Activated gamma-delta T cell treated with anti-CD3 and anti-CD28 coated beads, Interleukin-2, amount 50 U/mL, for 16 hours (primary cell): ENCODE results near the gene ARHGEF40.
A peak's percentile ranks its signal among the peaks of the same experiment; 100 is the strongest.

Experiments used
- DNase-seq: peaks from one replicate; pipeline ENCODE4 v3.0.0-alpha.2; 2020; ENCODE audit warnings: low read depth

Gene ARHGEF40

DNA sequence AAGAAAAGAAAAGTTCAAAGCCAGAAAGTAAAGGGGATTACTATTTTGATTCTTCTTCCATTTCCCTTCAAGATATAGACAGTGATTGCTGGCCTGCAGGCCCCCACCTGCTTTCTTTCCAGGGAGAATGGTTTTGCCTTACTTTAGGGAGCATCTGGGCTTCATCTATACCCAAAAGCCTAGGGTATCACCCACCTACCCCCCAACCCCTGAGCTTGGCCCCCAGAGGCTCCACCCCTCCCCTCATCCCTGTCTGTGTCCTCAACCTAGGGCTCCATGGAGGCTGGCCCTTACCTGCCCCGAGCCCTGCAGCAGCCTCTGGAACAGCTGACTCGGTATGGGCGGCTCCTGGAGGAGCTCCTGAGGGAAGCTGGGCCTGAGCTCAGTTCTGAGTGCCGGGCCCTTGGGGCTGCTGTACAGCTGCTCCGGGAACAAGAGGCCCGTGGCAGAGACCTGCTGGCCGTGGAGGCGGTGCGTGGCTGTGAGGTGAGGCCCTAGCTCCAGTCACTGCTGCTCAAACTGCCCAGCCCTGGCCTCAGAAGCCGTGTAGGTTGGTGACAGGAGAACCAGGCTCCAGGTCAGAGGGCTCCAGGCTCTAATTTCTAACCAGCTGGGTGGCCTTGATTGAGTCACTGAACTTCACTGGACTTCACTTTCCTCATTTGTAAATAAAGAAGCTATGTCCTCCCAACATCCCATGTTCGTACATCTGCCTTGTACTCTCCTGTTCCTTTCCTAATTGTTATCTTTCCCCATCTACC is 13.6 kb downstream of the ARHGEF40 start:
- DNase-seq, result no peak

DNA sequence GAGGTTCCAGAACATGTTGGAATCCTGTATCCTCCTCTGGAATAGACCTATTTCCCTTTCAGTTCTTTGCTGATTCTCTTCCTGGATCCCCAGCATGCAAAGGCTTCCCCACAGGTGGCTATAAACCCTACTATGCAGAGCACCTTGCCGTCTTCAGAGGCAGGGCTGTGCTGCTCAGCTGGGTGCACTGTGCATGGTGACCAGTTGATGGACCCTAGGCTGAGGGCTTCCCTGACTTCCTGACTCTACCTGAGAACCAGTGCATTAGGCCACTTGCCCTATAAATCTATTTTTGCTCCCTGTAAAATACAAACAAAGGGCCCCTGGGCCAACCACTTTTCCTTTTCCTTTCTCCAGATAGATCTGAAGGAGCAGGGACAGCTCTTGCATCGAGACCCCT is 14.3 kb downstream of the ARHGEF40 start:
- no peak for DNase-seq

DNA sequence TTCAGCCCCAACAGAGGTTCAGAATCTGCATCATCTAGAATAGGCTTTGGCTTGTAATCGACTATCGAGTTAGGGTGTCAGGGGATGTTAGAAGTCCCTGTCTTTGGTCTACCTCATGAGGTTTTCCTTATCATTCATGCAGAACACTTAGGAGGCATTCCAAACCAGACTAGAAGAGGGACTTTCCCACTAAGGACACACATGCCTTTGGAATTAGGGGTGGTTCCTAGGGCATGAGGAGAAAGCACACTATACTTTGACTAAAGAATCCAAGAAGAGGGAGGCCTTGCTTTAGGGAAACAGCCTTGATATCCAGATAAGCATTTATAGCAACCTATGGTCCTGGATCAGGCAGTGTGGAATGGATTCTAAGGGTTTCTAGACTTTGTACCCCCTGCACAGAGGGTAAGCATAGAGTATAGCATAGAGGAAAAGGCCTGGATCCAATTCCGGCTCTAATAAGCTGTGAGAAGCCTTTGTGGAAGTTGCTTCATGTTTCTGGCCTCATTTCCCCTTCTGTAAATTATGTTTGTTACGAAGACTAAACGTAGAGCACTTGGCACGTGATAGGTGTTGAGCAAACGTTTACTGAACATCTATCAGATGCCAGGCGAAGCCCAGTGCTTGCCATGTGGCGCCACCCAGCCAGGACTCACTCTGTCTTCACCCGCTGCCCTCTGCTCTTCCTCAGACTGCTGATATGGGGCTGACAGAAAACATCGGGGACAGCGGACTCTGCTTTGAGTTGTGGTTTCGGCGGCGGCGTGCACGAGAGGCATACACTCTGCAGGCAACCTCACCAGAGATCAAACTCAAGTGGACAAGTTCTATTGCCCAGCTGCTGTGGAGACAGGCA is 15.1 kb downstream of the ARHGEF40 start:
- DNase-seq, result no peak

DNA sequence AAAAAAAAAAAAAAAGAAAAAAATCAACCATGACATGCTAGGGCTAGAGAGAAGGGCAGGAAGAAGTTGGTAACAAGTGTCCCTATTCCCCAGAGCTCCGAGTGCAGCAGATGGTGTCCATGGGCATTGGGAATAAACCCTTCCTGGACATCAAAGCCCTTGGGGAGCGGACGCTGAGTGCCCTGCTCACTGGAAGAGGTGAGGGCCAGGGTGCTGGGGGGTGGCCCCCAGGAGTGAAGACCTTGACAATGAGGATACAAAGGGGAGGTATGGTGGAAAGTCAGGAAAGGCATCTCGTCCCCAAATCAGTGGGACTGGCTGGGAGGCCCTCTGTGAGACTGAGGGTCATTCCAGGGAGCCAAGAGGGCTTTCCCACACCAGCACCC is 16.8 kb downstream of the ARHGEF40 start:
- no peak for DNase-seq

DNA sequence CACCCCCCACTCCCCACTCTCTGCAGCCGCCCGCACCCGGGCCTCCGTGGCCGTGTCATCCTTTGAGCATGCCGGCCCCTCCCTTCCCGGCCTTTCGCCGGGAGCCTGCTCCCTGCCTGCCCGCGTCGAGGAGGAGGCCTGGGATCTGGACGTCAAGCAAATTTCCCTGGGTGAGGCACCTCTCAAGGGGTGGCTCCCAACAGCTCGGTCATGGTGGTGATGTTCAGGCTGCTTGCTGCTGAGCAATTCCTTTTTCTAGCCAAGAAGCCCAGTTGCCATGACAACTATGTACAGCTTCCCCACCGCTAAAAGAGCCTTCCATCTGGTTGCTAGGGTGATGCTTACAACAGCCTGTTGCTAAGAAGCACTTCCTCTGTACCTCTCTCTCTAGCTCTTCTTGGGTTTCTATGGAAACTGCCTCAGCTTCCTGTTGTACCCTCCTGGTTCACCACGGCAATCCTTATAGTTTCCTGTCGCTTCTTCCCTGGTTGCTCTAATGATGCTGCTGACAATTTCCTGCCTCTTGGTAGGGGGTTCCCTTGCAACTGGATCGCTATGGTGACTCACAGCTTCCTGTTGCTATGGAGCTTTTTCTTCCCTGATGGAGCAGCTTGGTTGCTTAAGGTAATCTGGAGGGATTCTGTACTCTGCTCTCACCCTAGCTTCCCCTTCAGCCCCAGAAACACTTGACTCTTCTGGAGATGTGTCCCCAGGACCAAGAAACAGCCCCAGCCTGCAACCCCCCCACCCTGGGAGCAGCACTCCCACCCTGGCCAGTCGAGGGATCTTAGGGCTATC is 17.4 kb downstream of the ARHGEF40 start:
- DNase-seq, result peak; percentile 54

DNA sequence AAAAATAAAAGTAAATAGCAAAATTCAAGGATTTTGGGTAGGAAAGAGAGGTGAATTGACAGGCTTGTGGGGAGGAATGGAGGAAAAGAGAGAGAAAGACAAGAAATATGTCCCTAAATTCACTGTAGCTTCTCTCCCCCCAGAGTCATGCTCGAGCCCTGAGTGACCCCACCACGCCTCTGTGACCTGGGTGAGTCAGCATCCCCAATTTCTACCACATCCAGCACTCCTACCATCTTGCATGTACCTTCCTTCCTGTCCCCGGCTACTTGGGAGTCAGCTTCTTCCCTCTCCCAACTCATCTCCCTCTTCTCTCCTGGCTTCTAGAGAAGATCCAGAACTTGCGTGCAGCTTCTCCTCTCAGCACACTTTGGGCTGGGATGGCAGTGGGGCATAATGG is 18.6 kb downstream of the ARHGEF40 start:
- no peak for DNase-seq

DNA sequence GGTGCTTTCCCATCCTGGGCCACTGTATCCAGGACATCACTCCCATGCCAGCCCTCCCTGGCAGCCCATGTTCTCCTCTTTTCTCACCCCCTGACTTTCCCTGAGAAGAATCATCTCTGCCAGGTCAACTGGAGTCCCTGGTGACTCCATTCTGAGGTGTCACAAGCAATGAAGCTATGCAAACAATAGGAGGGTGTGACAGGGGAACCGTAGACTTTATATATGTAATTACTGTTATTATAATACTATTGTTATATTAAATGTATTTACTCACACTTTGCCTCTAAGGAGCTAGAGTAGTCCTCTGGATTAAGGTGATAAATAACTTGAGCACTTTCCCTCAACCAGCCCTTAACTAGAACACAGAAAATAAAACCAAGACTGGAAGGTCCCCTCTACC is 19.2 kb downstream of the ARHGEF40 start:
- no peak for DNase-seq

DNA sequence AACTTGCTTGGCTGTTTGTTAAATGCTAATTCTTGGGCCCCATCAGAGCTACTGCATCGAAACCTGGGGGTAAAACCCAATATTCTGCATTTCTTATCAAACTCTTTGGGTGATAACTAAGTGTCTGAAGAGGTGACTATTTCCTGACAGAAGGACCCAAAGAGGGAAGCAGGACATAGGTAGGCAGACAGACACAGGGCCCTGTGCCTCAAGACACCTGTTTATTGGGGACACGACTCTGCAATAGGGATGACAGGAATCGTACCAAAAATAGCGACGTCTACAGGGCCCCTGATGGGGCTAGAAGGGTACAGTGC is 19.7 kb downstream of the ARHGEF40 start:
- DNase-seq, result no peak

DNA sequence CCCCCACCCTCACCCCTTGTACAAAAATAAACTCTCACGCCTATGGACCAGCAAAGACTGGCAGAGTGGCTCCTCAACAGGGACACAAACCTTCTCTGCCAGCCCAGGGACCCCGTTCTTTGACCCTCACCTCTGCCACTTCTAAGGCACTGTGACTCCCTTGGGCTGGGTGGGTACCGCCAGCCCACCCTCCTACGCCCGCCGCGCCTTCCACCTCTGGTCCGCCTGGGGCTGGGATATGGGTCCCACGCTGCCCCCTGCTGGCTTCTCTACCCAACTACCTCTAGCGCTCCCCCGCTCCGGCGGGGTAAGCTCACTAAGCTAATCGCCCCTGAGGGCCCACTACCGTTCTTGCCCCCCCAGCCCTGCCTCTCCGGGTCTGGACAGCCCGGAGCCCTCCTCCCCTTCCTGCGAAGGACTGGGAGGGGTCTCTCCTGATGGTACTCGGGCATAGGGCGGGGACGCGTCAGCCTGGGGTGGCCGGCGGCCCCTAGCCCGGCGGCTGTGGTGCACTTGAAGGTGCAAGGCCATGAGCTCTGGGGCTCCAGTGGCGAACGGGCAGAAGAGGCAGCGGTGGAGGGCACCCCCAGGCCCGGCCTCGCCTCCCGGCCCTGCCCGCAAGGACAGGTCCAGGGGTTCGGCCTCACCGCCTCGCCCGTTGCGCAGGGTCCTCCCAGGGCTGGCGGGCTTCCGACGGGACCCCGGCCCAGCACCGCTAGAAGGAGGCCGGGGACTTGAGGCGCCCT is 20.3 kb downstream of the ARHGEF40 start:
- DNase-seq, result no peak

DNA sequence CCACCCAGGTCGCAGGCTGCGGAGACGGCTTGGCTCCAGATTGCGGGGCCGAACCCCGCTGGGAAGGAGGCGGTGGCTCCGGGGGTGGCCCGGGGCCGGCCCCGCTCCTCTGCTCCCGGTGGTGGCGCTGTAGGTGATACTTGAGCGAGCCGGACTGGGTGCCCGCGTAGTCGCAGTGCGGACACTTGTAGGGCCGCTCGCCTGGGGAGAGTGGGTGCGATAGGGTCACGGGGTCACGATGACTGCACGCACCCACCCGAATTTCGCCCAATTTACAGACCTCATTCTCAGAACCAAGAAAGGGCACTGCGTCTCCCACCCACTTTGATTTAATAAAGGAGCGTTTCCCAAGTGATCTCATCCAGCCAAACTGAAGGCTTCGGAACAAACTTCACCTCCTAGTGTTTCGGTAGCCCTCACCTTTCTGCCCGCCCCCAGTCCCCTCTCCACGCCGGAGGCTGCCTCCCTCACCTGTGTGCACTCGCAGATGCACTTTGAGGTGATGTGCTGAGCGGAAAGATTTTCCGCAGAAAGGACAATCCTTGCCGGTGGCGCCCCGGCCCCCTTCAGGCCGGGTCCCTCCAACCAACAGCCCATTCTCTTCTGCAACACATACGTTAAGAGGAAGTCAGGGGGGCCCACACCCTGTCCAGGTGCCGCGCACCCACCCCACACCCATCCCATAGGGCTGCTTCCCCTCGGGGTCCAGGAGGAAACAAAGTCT is 21.0 kb downstream of the ARHGEF40 start:
- DNase-seq, result no peak

DNA sequence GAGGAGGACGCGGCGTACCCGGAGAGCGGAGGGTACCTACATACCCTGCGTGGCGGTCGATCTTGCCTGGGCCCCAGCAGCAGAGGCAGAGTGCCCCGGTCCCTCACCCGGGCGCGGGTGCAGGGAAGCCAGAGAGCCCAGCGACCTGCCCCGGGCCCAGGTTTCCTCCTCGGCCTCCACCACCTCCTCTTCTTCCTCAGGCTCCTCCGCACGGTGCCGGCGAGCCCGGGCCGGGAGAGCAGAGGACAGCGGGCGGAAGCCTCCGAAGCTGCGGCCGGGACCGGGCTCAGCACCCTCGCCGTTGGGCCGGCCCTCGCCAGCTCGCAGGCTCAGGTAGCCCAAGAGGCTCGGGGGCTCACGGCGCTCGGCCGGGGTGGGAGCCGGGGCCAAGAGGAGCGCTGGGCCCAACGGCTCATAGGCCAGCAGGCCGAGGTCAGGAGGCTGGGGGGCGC is 21.7 kb downstream of the ARHGEF40 start:
- no peak for DNase-seq

DNA sequence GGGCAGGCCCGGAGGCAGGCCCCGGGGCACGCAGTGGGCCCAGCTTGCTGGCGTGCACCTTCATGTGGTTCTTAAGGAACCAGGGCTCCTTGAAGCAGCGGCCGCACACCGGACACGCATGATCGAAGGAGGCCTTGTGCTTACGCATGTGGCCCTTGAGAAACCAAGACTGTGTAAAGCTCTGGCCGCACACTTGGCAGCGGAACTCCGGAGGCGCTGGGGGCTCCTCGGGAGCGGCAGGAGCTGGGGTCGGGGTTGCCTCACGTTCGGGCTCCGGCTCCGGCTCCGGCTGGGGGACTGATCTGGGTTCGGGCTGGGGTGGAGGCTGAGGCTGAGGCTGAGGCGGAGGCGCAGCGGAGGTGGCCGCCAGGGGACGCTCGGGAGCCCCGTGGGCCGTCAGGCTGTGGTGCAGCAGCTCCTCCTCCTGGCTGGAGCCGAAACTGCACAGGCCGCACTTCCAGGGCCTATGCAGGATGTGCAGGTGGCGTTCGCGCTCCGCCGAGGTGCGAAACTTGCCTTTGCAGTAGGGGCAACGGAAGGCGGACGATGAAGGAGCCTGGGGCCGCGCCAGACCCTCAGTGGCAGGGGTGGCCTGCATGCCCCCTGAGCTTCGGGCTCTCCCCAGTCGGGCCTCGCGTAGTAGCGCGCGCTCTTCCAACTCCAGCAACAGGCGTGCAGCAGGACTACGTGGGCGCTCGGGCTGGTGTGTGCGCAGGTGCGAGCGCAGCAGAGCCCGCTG is 22.3 kb downstream of the ARHGEF40 start:
- peak; percentile 87 for DNase-seq

DNA sequence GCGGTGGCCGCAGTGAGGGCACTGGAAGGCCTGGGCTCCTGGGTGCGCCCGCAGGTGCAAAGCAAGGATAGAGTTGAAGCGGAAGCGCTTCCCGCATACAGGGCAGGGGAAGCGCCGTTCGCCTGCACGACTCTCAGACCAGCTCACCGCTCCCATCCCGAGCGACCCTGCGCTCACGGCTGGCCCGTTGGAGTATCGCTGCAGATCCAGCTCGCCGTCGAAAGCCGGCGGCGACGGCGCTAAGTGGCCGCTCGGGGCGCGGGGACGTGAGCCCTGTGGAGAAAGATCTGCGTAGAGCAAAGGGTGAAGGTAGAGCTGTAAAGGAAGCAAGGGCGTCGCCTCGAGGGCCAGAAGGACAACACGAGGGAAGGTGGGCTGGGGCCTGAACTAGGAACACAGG is 22.9 kb downstream of the ARHGEF40 start:
- no peak for DNase-seq

DNA sequence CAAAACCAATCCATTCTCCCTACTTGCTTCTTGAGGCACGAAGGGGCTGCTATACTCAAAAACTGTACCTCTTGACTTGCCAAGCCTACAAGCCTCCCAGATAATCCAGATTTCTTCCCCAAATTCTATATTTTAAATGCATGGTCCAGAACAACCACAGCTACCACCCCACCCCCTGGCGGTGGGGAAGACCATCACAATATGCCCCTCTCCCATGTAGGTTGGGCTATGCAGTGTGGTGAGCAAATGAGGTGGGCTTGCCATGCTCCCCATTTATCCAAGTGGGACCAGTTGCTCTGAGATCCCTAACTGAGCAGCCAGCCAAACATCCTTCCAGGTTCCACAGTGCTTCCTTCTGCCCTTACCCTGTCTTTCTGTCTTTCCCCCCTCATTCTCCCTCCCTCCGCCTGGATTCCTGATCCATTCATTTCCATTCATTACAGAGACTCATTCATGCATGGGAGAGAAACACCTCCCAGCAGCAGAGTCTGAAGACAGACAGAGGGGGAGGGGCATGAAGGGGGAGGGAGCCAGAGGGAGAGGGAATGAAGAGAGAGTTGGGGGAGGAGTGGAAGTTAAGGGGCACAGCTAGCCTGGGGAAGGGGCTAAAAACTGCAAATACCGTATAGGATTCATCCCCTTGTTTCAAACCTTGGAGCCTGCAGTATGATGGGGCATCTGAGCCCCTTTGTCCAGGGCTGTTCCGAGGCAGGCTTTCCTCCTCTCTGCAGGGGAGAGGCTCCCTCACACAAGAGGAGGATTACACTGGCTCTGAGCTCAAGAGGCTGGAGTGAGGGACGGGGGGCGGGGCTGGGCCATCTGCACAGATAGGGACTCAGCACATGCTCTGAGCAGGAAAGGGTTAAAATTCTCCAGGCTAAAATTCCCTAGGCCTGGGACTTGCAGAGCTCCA is 23.9 kb downstream of the ARHGEF40 start:
- DNase-seq, result no peak

DNA sequence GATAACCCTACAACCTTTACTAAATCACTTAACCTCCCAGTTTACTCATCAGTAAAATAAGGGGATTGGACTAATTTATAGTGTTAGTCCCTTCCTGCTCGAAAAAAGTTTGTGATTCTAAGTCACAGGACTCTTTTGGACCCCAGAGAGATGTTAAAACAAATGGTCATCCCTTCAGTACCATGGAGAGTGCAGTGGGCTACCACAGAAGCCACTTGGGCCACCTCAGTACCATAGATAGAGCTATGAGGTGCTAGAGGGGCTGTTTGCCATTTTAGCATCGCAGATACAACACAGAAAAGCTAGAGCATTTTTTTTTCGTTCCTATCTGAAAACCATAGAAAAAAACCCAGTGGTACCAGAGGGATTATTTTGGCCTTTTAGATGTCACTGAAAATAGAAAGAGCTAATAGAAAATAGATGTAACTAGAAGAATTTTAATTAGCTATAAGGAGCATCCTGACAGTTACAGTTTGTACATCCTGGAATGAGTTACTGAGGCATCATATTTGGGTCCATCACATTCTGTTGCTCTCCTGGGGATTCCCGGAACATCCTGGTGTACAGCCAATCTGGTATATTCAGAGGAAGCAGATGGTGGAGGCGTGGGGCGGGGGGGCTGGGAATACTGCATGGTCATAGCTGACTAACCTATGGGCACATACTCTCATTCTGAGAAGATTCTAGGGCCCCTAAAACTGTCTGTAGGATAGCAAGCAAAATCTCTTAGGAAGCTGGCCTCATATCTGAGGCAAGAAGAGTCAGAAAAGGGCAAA is 25.5 kb downstream of the ARHGEF40 start:
- DNase-seq, result no peak

DNA sequence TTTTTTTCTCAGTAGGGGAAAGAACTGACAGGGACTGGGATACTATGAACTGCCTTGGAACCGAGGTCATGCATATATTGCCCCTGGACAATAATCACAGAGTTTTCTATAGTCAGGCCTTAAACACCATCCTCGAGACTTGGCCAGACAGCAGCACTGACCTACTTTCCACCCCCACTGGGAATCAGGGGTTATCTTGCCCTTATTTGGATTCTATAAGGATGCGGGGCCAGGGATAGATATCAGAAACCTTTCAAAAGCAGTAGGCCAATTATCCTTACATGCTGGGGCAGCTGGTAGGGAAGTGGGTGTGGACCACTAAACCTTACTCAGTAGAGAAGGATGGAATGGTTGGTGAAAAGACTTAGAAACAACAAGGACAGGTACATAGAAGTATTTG is 26.3 kb downstream of the ARHGEF40 start:
- DNase-seq, result no peak

DNA sequence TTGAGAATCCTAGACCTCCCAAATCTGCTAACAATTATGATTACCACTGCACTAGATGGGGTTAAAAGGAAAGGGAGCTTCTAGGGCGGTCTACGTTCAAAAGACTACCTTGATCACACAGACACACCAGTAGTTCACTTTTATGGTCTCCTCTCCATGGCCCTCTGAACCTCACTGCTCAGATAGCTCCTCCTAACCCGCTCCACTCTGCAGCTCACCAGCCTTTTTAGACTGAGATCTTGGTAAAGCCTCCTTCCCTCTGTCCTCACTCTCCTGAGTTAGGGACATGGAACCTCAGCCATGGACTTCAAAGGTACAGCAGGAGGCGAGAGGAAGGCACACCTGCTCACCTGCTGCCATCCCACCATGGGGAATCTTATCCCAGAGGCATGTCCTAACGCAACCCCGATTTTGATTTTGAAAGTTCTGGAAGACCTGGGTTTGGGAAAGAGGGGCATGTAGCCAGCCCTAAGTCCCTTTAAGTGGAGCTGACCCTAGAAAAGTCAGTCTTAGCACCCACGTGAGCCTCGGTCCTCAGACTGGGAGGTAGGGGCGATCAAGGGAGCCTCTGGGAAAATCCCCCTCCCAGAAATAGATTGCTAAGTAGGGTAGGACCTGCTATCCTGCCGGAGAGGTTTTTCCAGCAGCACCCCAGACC is 27.0 kb downstream of the ARHGEF40 start:
- DNase-seq, result no peak

DNA sequence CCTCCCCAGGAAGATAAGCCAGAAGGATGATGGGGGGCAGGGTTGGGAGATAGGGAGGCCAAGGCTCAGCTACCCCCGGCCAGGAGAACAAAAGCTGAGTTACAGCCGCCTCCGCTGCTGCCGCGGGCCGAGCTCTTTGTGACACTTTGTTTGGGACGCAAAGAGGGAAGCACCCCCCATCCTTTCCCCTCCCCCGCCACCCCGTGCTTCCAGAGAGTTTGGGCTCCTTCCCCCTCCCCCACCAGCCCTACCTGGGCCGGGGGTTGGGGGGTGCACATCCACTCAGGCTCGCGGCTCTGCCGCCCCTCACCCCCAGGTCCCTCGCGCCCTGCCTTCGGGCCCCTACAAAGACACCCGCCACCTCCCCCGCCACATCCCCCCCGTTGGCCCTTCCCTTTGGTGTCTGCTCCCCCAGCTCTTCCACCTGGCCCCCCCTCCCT is 27.6 kb downstream of the ARHGEF40 start:
- DNase-seq, result no peak
